Endothelial cell of umbilical vein (primary cell): Measurements from ENCODE around the gene ZNF30.

Experiments
- FOS ChIP-seq: IDR thresholded peaks from 2 replicates; pipeline ENCODE4 v1.6.1; 2011; ENCODE audit warnings: mild to moderate bottlenecking, low read length, moderate library complexity, borderline replicate concordance; ENCODE audit not compliant: insufficient read depth
- MYC ChIP-seq: IDR thresholded peaks from one replicate; pipeline ENCODE4 v1.6.1; 2011; ENCODE audit warnings: mild to moderate bottlenecking, low read depth, low read length
- TF ChIP-seq, protein P1 (sequence below), 2 donors: IDR thresholded peaks; 1 replicate in 1 of 2; 2 replicates in 1 of 2; pipeline ENCODE4 v1.5.1; 2011; ENCODE audit warnings: low read length in 2 of 2, mild to moderate bottlenecking in 2 of 2, moderate library complexity in 2 of 2, control low read depth in 1 of 2, inconsistent platforms in 1 of 2, low read depth in 1 of 2; ENCODE audit not compliant: insufficient read depth in 1 of 2; ENCODE audit errors: extremely low read depth in 1 of 2

DNA sequence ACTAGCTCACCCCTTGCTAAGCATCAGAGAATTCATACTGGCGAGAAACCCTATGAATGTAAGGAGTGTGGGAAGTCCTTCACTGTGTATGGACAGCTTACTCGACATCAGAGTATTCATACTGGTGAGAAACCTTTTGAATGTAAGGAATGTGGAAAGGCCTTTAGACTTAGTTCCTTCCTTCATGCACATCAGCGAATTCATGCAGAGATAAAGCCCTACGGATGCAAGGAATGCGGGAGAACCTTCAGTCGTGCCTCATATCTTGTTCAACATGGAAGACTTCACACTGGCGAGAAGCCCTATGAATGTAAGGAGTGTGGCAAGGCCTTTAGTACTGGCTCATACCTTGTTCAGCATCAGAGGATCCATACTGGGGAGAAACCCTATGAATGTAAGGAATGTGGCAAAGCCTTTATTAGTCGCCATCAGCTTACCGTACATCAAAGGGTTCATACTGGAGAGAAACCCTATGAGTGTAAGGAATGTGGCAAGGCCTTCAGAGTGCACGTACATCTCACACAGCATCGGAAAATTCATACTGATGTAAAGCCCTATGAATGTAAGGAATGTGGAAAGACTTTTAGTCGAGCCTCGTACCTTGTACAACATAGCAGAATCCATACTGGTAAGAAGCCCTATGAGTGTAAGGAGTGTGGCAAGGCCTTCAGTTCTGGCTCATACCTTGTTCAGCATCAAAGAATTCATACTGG, 17.3 kb downstream of the ZNF30 start:
- TF ChIP-seq, protein P1, sequence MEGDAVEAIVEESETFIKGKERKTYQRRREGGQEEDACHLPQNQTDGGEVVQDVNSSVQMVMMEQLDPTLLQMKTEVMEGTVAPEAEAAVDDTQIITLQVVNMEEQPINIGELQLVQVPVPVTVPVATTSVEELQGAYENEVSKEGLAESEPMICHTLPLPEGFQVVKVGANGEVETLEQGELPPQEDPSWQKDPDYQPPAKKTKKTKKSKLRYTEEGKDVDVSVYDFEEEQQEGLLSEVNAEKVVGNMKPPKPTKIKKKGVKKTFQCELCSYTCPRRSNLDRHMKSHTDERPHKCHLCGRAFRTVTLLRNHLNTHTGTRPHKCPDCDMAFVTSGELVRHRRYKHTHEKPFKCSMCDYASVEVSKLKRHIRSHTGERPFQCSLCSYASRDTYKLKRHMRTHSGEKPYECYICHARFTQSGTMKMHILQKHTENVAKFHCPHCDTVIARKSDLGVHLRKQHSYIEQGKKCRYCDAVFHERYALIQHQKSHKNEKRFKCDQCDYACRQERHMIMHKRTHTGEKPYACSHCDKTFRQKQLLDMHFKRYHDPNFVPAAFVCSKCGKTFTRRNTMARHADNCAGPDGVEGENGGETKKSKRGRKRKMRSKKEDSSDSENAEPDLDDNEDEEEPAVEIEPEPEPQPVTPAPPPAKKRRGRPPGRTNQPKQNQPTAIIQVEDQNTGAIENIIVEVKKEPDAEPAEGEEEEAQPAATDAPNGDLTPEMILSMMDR (IDR thresholded peaks at IDR 0.05; ENCODE audit: extremely low read depth in 1 of 2, insufficient read depth in 1 of 2, low read depth in 1 of 2, low read length in 2 of 2) = no peak
- TF ChIP-seq MYC (no peak), FOS (no peak)
